Fibroblast of skin of right quadriceps (primary cell): ENCODE results near the gene FAAH.

ENCODE experiments used
- DNase-seq: peaks from one replicate; pipeline ENCODE4 v3.0.0-alpha.2; 2013

FAAH gene

DNA sequence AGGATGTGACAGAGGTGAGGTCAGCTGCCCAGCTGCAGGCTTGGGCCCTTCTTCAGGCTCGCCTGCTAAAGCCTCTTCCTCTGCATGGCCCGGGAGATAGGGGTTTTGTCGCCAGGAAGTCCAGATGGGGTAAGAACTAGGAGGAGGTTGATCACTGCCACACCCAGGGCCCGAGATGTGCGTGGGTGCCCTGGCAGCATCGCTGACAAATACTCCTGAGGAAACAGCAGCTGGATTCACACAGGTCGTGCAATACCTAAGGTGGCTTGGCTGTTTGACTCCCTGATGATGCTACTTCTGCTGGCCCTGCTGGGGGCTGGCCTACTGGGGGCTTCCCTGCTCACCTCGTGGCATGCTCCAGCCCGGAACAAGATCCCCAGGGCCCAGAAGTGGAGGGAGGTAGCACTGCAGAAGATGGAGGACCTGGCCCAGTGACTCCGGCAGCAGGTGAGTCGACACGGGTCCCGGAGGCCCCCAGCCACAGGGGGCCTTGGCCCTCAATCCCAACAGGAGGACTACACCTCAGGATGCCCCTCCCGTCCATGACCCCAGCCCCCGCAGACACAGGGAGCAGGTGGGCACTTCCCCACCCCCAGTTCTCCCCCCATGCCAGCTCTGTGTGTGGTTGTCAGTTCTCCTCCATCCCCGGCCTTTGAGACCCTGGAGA, 29.6 kb downstream of the FAAH start:
- DNase-seq: no peak

DNA sequence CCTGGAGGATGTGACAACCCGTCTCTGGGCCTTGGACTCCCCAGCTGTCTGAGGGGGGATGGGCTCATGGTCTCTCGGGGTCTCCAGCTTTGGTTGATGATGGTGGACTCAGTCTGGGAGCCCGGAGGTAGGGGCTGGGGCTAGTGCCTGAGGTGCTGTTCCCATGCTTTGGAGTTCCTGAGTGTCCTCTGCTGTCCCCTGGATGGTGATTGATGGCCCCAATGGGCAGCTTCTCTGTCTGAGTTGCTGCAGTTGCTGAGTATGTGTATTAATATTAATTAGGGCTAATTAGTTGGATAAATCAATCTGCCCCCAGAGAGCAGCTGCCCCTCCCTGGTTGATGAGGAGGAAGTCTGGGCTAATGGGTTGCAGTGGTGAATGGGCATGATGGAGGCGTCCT, 30.6 kb downstream of the FAAH start:
- DNase-seq: no peak

- DNase-seq: no peak
These were observed 31.6 kb downstream of the FAAH start for GRCh38 chr1:46425726-46426125.

DNA sequence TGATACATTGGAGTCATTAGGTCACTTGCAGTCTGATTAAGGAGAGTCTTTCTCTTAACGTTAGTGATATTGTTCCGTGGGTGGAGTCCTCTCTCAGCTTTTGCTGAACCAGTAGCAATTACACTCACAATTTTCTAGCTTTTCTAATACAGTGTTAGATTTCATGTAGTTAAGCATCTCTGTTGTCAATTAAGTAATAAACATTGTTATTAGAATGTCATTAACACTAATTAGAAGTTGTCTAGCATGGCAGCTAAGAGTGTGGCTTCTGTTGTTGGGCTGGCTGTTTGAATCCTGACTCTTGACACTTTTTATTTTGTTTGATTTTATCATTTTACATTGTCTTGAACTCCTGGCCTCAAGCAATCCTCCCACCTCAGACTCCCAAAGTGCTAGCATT, 33.4 kb downstream of the FAAH start:
- DNase-seq: no peak

GRCh38 chr1:46429436-46429835, 35.3 kb downstream of the FAAH start:
- no peak for DNase-seq

DNA sequence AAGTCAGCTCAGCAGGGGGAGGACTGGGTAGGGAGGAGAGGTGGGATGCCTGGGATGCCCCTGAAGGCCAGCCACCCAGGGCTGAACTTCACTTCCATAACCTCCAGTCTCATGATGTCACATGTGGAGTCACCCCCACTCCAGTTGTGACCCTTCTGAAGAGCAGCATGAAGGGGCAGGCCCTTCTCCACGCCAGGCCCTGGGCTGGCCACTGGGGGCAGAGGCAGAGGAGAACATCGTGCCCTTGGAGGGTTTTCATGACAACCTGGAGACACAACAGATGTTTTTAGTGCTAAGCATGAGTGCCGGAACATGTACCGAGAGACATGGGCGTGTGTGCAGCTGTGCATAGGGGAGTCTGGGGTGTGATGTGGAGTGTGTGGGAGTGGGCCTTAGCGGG, 37.6 kb downstream of the FAAH start:
- no peak for DNase-seq

- no peak for DNase-seq
These were observed 38.7 kb downstream of the FAAH start for GRCh38 chr1:46432781-46433327.

- DNase-seq: no peak
These were observed 40.2 kb downstream of the FAAH start for GRCh38 chr1:46434358-46434757.

DNA sequence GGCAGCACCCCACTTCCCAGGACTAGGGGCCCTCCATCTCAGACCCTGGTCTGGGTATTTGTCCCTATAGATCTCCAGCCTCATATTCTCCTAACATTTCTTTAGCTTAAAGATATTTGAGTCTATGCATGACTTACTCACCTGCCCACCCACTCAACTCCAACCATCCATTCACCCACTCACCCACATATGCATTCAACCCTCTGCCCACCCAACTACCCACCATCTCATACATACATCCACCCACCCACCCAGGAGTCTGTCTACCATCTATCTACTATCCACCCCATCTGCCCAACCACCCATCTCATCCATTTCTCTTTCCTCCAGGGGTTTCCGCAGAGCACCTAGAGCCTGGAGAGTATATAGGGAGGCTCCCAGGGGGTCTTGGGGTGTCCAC, 42.7 kb downstream of the FAAH start:
- no peak for DNase-seq

DNA sequence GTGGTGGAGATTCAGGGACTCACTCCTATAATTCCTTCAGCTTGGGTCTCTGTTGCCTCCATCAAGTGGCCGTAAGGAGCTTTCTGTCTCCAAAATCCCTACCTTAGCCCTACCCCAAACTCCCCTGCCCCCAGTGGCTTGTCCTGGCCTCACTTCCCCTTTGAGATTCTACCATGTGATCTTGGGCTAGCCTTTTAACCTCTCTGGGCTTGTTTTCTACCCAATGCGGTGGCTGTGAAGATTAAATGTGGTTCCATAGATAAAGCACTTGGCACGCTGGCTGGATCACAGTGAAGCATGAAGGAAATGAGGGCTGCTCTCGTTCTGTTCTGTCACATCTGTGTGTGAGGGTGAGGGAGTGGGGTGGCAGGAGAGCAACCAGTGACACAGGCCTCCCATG, 43.6 kb downstream of the FAAH start:
- no peak for DNase-seq

DNA sequence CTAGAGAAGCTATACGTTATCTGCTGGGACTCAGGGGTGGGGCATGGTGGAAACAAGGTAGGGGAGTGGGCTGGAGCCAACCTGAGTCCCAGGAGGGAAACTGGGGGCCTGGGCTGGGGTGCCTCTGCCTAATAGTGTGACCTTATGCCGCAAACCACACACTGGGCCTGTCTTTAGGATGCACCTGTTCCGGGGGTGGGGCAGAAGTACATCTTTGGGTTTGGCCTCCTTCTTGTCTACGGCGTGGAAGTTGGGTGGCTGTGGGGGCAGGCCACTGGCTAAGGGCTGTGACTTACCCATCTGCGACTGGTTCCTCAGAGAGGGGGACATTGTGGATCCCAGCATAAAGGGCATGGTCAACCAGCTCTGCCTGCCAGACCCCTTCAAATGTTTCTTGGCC, 44.2 kb downstream of the FAAH start:
- DNase-seq: no peak

GRCh38 chr1:46440478-46440877, 46.4 kb downstream of the FAAH start:
- no peak for DNase-seq

DNA sequence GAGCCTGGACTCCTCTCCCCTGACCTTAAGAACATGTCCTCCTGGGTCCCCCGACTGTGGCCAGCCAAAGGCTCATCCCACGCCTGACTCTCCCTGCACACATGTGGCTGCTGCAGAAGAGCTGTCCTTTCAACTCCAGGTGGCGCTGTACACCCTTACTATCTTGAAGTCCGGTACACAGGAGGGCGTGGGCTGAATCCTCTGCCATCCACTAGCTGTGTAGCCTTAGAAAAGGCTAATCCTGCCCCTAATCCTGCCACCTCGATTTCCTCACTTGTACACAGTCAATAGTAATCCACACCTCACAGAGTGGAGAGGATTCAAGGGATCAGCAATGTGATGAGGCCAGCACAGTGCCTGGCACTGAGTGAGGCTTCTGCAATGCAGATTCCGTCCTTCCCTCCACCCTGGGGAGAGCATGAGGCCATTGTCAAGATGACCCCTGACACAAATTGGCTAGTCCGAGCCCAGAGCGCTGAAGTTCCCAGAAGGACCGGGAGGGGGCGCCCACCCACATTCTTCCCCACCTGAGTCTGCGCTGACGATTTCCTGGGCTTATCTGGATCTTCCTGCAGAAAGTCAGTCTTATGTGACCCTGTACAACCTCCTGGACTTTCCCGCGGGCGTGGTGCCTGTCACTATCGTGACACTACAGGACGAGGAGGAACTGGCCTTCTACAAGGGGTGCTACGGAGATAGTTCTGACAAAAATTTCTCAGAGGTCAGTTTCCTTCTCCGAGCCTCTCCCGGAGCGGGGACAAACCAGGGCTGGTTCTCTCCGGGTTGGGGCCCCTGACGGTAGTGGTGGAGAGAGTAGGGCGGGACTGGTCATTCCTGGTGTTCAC, 48.4 kb downstream of the FAAH start:
- DNase-seq: peak; percentile 68

GRCh38 chr1:46444466-46444865, 50.3 kb downstream of the FAAH start:
- DNase-seq: no peak

DNA sequence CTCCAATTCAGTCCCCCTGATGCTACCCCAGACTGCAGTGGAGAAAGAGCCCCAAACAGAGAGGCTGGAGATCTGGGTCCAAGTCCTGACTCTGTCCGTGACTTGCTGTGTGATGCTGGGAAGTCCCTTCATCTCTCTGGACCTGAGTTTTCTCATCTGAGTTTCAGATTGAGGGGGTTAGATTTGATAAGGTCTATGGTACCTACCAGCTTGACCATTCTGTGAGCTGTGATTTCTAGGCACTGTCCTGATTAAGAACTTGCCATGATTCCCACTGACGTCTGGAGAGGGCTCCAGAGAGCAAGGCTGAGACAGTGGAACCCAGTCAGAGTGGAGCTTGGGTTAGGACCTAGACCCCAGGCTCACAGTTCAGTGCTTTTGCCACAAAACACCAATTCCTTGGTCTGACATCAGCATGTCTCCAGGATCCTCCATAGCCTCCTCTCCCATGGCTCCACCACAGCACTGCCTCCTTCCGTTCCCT, 51.7 kb downstream of the FAAH start:
- no peak for DNase-seq

DNA sequence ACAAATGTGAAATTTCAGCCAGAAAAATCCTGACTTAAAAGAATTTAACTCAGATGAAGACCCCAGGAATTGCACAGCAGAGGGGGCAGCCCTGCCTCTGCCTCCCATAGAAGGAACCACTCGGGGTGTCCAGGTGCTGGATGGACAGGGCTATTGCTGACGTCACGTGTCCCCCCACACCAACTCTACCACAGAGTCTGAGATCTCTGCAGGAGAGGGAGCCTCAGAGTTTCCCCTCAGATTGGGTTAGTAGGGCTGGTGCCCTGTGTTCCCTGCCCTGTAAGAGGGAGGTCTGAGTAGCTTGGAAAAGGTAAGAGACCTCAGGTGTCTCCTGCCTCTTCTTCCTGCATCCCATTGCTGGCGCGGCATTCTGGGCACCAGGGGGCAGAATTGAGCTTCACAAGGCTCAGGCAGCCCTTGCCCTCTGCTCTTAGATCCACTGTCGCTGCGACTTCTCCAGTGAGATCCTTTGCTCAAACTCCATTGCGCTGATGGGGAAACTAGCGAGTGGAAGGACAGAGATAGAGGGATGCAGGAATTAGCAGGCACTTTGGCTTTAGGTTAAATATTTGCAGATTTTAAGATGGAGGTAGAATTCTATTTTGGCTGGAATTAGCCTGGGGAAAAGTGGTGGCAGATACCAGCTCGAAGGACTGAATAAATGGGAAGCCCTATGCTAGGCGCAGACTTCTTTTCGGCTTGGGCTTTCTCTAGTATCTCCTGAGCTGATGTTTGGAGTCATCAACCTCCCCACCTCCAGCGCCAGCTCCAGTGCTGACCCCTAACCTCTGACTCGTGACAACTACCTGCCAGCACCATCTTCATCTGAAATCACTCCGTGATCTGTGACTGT, 52.8 kb downstream of the FAAH start:
- peak; percentile 49 for DNase-seq

GRCh38 chr1:46447499-46448108, 53.5 kb downstream of the FAAH start:
- DNase-seq: no peak

GRCh38 chr1:46448109-46448911, 54.2 kb downstream of the FAAH start:
- no peak for DNase-seq

- DNase-seq: no peak
These were observed 55.4 kb downstream of the FAAH start for GRCh38 chr1:46449223-46450159.

DNA sequence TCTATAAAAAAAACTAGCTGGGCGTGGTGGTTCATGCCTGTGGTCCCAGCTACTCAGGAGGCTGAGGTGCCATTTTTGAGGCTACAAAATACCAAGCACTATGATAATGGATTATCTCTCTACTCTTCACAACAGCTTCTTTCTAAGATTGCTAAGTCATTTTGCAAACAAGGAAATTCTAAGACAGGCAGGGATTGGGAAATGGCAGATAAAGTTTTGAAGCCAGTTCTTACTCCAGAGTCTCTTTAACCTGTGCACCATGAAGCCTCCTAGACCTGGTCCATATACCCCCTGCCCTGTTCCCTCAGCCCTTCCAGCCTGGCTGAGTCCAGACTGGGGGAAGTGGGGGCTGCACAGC, 56.0 kb downstream of the FAAH start:
- DNase-seq: no peak
